HEK293T (cell line): ENCODE measurements around the gene UBE2QL1.

ENCODE experiments used
- CTBP1 ChIP-seq: fragments of 450-650 bp; IDR thresholded peaks from 2 replicates; pipeline ENCODE4 v1.6.1; 2016; ENCODE audit warnings: borderline replicate concordance
- ELF4 ChIP-seq: fragments of 450-650 bp; IDR thresholded peaks from 2 replicates; pipeline ENCODE4 v1.6.1; 2017; ENCODE audit warnings: antibody characterized with exemption
- FOXA1 ChIP-seq: fragments of 450-650 bp; IDR thresholded peaks from 2 replicates; pipeline ENCODE4 v1.6.1; 2016; ENCODE audit warnings: mild to moderate bottlenecking
- FOXK2 ChIP-seq: fragments of 450-650 bp; IDR thresholded peaks from 2 replicates; pipeline ENCODE4 v1.6.1; 2016; ENCODE audit warnings: mild to moderate bottlenecking
- FOXM1 ChIP-seq: fragments of 450-650 bp; IDR thresholded peaks from 2 replicates; pipeline ENCODE4 v1.6.1; 2017; ENCODE audit warnings: mild to moderate bottlenecking, borderline replicate concordance
- HDGF ChIP-seq: fragments of 450-650 bp; IDR thresholded peaks from 2 replicates; pipeline ENCODE4 v1.6.1; 2017; ENCODE audit warnings: antibody characterized with exemption, borderline replicate concordance
- L3MBTL2 ChIP-seq: fragments of 450-650 bp; conservative IDR thresholded peaks from 2 replicates; pipeline ENCODE4 v1.6.1; 2016; ENCODE audit warnings: mild to moderate bottlenecking
- NFRKB ChIP-seq: fragments of 450-650 bp; IDR thresholded peaks from 2 replicates; pipeline ENCODE4 v1.6.1; 2016; ENCODE audit warnings: mild to moderate bottlenecking, moderate library complexity
- PKNOX1 ChIP-seq: fragments of 450-650 bp; IDR thresholded peaks from 2 replicates; pipeline ENCODE4 v1.6.1; 2016
- SP1 ChIP-seq: fragments of 450-650 bp; IDR thresholded peaks from 2 replicates; pipeline ENCODE4 v1.6.1; 2017
- SUZ12 ChIP-seq: fragments of 450-650 bp; IDR thresholded peaks from 2 replicates; pipeline ENCODE4 v1.6.1; 2016; ENCODE audit warnings: mild to moderate bottlenecking

- TF ChIP-seq FOXA1 (no peak), SP1 (no peak), CTBP1 (no peak), L3MBTL2 (no peak), PKNOX1 (no peak), NFRKB (no peak), FOXM1 (no peak), HDGF (no peak), ELF4 (no peak), SUZ12 (no peak), FOXK2 (no peak)
These were observed 46.3 kb downstream of the UBE2QL1 start for GRCh38 chr5:6494939-6495338.
